ENCODE results near the gene MPHOSPH10. TPM values are rescaled to one million over a fixed set of nuclear protein-coding genes. Genes with fewer than 3 reads are reported as not detected.
A peak's percentile ranks its signal among the peaks of the same experiment; 100 is the strongest.
"Not testable (repeated sequence)": the region's sequence is repeated elsewhere in the genome, so short reads cannot be mapped to it uniquely, and the experiment has no call there.

The MPHOSPH10 gene
- polyA plus RNA-seq, 1 donor = 29.2 TPM

DNA sequence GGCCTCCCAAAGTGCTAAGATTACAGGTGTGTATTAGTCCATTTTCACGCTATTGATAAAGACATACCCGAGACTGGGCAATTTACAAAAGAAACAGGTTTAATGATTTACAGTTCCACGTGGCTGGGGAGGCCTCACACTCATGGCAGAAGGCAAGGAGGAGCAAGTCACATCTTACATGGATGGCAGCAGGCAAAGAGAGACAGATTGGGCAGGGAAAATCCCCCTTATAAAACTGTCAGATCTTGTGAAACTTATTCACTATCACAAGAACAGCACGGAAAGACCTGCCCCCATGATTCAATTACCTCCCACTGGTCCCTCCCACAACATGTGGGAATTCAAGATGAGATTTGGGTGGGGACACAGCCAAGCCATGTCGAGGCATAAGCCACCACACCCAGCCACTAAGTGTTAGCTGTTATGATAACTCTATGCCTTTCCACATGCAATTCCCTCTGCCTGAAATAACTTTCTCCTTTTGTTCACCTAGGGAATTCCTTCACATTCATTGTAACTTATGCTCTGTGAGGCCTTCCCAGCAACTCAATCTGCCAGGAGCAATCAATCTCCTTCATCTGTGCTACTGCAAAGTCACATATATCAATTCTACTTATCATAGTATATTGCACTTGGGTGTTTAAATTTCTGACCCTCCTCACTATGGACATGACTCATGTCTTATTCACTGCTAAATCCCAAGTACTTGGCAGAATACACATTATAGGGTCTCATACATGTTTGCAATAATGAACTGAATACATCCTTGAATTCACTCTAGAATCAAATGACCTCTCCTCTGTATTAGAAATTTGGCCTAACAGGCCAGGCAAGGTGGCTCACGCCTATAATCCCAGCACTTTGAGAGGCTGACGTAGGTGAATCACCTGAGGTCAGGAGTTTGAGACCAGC is 7.8 kb upstream of the MPHOSPH10 start:
- no peak for DNase-seq (ENCODE audit: low read depth)

DNA sequence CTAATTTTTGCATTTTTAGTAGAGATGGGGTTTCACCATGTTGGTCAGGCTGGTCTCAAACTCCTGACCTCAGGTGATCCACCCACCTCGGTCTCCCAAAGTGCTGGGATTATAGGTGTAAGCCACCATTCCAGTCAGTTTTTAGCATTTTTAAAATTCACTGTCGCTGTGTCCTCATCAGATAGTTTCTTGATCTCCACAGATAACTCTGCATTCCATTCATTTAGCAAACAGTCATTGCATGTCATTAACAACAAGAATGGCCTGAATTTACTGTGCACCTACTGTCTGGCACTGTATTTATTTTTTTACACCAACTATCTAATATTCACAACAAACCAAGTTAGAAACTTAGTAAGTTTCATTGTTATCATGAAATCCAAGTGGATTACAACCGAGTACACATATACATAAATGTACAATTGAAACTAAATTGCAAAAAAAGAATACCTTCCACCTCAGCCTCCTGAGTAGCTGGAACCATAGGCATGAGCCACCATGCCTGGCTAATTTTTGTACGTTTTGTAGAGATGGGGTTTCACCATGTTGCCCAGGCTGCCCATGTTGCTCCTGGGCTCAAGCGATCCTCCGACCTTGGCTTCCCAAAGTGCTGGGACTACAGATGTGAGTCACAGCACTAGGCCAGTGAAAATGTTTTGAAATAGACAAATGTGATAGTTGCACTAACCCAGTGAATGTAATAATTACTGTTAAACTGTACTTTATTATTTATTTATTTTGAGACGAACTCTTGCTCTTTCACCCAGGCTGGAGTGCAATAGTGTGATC is 4.7 kb upstream of the MPHOSPH10 start:
- DNase-seq (ENCODE audit: low read depth) = no peak

DNA sequence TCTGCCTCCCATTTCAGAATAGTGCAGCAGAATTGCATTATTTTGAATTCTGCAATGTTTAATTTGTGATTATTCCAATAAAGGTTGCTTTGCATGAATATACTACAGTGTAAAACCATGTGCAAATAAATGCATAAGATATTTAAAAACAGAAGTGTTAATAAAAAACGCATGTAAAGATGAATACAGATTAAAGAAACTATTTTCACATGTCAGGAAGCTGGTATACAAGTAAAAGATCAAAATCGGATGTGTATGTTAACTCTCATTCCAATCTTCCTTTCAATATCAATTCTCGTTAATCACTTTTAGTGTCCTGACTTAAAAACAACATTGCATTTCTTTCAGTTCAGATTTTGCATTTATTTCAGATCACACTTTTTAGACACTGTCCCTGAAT is 3.5 kb upstream of the MPHOSPH10 start:
- no peak for DNase-seq (ENCODE audit: low read depth)

DNA sequence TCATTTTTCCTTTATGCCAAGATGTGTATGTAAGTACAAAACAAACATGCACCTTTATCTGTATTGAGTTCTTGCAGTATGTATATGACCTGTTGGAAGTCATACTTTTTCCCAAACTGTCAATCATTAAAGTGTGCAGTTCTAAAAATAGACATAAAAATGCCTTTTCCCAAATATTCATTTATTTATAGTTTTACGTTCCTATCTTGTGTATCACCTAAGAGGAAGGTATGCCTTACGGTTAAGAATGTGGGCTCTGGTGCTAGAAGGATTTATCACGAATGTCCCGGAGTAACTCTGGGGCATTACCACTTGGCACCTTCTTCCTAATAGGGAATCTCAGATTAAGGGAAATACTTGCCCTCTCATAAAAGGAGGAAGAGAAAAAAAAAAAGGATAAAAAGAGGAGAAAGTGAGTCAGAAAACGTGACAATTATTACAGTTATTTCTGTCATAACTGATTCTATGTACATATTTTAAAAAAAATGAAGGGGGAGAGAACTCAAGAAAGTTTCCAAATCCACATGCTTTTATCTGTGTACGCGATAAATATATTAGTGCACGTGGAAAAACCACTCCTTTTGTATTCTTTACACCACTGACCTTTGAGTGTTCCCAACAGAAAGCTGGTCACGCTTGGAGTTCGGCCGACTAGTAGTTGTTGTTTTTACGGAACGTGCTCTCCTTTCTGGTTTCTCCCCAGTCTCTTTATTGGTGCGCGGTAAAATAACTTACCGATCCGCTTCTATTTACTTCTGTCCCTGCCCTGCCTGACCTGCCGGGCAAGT is 1.1 kb upstream of the MPHOSPH10 start:
- no peak for DNase-seq (ENCODE audit: low read depth)

DNA sequence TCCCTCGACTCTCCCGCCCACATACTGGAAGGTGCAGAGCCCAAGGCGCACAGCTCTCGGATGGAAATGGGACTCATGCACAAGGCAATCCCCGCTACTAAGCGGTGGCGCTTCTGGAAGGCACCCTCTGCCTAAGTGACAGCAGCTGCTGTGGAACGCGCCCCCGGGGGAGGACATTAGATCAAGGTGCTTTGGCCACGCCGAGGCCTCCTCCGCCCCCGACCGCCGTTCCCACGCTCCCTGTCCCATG is 607 bp upstream of the MPHOSPH10 start:
- DNase-seq (ENCODE audit: low read depth) = no peak

DNA sequence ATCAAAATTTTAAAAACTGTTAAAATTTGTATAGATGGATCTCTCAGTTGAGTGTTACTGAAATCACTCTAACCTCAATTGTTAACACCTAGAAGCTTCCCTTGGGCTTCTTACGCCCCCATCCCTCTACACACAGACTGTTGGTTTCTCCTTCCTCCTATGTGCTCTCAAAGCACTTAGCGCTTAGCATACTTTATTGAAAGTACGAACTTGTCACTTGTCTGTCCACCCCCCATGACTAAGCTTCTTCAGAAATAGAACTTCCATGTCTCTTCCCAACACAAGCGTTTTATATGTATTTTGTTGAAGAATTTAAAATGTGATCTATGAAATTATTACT is 441 bp downstream of the MPHOSPH10 start:
- no peak for DNase-seq (ENCODE audit: low read depth)

DNA sequence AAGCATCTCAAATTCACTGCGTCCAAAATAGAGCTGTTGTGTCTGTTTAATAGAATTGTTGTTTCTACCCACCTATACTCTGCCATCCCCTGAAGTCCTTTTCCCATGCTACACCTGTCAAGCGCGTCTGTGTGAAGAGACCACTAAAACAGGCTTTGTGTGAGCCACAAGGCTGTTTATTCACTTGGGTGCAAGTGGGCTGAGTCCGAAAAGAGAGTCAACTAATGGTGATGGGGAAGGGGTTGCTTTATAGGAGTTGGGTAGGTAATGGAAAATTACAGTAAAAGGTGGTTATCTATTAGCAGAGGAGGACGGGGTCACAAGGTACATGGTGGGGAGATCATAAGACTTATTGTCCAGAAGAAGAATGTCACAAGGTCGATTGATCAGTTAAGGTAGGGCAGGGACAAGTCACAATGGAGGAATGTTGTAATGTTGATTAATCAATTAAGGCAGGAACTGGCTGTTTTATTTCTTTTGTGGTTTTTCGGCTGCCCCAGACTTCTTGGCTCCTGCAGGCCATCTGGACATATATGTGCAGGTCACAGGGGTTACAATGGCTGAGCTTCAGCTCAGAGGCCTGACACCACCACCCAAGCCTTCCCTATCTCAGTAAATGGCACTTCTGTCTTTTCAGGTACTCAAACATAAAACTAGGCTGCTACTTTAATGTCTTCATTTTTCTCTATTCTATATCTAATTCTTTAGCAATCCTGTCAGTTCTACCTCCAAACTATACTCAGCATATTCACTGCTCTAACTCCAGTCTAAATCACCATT is 1.1 kb downstream of the MPHOSPH10 start:
- not testable (repeated sequence) for DNase-seq (ENCODE audit: low read depth)

DNA sequence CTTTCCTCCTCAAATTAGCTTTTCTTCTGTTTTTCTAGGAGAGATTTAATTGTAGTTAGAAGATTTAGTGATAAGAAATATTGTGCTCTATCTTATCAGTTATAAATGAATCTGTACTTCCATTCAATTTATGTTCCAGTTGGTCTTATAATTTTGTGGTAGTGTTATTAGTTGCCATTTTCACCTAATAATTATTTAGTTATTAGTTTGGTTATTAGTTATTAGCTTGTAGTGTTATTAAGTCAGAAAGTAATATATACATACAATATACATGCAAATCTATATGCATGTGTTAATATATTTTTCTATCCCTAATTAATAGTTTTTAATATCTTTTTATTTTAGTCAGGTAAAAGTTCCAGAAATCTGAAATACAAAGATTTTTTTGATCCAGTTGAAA is 3.2 kb downstream of the MPHOSPH10 start:
- no peak for DNase-seq (ENCODE audit: low read depth)

DNA sequence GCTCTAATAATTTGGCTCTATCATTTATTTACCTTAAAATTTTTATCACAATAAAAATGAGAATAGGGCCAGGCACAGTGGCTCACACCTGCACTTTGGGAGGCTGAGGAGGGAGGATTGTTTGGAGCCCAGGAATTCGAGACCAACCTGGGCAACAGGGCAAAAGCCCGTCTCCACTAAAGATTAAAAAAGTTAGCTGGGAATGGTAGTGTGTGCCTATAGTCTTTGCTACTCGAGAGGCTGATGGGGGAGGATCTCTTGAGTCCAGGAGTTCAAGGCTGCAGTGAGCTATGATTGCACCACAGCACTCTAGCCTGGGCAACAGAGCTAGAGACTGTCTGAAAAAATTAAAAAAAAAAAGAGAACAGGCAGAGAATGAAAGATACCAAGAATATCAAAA is 5.7 kb downstream of the MPHOSPH10 start:
- no peak for DNase-seq (ENCODE audit: low read depth)

DNA sequence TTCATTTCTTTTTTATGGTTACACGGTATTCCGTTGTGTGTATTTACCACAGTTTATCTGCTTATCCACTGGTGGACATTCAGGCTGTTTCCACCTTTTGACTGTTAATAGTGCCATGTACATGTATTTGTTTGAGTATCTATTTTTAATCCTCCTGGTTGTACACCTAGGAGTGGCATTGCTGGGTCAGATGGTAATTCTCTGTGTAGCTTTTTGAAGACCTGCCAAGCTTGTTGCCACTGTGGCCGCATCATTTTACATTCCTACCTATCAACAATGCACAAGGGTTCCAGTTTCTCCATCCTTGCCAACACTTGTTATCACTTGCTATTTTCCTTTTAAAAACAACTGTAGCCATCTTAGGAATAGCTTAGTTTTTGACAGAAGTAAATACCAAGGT is 13.3 kb downstream of the MPHOSPH10 start:
- no peak for DNase-seq (ENCODE audit: low read depth)

DNA sequence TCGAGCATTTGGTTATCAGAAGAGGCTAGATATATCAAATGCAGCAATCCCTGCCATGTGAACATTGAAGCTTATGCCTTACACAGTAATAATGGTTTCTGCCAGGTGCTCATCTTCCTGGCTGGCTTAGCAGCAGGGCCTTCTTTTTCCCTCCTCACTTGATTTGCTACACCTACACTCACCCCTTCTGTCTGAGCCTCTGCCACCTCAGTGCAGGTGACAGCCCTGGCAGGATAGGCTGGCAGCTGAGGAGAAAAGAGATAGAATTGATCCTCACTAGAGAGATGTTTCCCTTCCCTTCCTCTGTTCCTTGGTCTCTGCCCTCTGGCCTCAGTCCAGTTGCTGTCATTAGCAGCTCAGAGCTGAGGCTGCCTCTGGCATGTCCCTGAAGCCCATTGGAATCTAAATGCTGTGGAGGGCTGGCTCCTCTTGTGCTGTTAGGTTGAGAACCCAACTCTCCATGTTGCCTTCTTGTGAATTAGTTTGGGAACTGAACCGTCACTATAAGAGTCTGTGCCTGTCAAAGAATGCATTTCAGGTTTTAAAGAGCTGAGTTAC is 18.2 kb downstream of the MPHOSPH10 start:
- no peak for DNase-seq (ENCODE audit: low read depth)

DNA sequence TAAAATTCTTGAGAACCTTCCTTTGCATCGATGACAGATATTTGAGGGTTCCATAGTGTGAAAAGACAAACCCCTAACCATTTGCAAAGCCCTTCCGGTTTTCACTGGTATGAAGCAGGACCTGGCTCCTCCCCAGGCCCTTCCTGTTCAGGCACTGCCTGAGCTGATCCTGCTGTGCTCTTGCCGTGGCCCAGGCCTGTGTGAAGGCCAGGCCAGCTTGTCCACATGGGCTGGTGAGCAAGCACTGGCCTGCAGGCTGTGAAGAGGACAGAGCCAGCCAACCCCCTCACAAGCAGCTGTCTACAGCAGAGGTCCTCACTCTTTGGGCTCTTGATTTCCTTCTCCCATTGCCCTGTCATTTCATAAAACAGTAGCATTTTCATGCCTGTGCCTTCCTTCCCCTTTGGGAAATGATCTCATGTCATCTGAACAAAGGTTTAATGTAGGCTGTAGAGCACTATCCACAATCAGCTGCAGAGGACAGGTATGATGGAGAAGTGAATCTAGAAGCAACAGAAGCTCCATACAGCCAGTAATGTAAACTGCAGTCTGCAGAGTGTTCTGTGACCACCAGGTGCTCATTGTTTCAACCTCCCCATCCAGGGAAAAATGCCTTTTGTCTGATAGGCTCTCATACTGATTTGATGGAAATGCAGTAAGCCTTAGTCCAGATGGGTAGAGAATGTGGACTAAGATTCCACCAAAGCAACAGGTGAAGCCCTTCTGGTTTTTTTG is 19.8 kb downstream of the MPHOSPH10 start:
- DNase-seq (ENCODE audit: low read depth) = no peak

DNA sequence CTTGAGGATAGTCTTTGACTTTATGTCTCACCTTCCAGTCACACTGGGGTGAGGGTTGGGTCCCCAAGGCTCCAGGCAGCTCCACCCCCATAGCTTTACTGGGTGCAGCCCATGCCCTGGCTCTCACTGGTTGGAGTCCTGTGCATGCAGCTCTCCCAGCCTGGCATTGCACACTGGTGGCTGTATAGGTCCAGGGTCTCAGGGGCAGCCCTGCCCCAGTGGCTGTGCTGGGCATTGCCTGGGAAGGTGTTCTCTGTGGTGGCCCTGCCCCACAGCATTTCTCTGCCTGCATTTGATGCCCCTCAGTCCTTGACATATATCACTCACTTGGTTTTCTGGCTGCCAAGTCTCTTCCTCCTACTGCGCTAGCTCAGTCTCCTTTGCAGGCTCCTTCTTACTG is 21.2 kb downstream of the MPHOSPH10 start:
- DNase-seq (ENCODE audit: low read depth) = no peak

DNA sequence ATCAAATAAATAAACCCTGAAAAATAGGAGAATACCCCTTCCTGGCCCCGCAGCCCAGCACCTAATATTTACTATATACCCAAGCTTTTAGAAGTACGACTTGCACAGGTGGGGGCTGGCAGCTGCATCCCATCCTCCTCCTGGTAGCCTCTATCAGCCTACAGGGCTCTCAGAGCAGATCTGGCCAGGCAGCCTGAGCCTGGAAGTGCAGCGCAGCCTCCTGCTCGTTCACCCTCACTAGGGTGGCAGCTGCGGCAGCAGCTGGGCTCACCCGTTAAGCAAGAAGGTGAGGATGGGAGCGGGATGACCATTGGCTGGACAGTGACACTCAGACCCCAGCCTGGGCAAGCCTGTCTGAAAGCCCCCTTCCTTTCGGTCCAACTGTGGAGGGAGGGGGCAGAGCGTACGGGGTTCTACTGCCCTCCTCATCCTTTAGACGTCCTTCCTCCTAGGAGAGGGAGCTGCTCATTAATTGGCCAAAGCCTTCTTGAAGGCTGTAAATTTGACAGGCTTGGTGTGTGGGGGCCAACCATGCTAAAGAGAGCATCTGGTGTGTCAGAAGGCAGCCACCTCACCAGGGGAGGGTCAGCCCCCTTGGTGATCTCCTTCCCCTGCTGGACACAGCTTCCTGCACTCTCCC is 23.3 kb downstream of the MPHOSPH10 start:
- no peak for DNase-seq (ENCODE audit: low read depth)

DNA sequence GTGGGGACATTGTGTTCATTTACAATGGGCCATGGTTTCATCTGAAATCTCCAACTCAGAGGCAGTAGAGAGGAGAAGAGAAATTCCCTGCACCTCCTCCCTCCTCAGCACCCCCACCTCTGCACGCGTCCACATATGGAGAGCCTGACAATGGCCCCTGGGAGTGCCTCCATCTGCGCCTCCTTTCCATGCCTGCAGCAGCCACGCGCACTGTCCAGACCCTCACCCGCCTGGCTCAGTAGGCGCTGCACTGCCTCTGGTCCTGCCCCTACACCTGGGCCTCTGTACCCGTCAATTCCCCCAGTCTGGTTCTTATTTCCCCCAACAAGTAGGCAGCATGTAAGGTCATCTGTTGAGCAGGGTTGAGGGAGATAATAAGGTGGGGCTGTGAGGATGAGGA is 23.8 kb downstream of the MPHOSPH10 start:
- no peak for DNase-seq (ENCODE audit: low read depth)

DNA sequence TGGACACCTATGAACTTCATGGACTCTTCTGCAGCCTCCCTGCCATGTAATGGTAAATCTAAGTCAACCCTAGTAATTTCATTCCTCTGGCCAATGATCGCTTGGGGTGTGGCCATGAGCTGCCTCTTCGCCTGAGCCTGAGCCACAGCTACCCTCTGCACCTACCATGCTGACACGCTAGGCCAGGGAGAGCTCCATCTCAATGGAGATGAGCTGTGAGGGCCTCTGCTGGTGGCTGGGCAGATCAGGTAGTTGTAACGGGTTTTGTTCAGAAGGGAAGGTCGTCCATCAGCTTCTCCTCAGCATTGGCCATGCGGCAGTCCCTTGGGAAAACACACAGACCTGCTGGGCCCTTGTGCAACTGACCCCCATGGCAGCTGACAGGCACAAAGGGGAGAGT is 24.4 kb downstream of the MPHOSPH10 start:
- DNase-seq (ENCODE audit: low read depth) = no peak

DNA sequence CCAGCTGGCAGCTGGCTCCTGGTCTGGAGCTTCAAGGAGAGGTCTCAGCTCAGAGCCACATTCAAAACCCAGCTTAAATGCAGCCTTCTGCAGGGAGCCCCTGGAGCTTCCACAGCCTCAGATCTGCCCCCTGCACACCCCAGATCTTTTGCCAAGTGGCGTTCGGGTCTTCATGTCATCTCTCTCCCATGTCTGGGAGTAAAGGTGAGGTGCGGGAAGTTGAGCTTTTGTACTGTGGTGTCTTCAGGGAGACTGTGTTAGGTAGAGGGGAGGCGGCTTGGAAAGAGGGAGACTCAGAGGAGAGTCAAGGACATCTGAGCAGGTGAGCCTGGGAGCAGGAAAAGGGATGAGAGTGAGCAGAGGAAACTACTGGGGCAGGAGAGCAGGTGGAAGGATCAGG is 25.4 kb downstream of the MPHOSPH10 start:
- DNase-seq (ENCODE audit: low read depth) = no peak

DNA sequence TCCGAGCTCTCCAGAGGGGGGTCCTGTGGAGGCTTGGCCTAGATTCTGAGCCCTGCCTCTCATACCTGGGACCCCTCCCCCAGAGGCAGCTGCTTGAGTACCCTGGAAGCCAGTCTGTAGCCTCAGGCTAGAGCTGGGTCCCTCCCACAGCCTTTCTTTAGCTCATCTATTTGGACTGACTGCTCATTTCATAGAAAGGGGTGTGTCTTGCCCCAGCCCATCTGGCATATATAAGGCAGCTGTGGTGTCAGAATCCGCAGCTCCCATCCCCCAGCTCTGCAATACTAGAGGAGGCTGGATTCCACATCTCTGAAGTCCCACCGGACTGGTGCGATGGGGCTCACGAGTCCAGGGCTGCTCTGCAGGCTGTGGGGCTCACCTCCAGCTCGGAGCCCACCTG is 26.1 kb downstream of the MPHOSPH10 start:
- peak; percentile 24 for DNase-seq (ENCODE audit: low read depth)

DNA sequence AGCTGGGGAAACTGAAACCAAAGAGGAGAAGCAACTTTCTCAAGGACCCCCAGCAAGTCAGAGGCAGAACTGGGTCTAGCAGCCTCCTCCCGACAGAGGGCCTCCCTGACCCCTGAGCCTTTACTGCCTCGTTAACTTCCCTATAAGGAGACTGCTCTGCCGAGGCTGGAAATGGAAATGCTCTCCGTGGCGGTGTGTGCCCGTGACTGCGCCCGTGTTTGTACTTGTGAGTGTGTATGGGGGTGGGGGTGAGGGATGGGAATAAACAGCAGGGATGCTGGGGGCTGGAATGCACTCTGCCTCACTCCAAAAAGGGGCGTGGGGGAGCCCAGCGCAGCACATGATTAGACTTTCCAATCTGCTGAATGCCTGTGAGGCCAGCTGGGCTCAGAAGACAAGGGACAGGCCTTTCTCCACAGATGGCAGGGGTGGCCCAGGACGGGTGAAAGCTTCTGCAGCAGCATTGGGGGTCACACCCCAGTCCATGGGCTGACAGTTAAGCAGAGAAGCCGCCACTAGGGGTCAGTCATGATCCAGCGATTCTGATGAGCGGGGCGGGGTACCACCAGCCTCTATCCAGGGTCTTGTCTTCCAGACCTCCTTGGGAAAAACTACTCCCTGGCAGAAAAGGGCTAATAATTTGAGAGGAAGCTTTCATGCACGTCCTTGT is 26.8 kb downstream of the MPHOSPH10 start:
- DNase-seq (ENCODE audit: low read depth) = peak; percentile 19

DNA sequence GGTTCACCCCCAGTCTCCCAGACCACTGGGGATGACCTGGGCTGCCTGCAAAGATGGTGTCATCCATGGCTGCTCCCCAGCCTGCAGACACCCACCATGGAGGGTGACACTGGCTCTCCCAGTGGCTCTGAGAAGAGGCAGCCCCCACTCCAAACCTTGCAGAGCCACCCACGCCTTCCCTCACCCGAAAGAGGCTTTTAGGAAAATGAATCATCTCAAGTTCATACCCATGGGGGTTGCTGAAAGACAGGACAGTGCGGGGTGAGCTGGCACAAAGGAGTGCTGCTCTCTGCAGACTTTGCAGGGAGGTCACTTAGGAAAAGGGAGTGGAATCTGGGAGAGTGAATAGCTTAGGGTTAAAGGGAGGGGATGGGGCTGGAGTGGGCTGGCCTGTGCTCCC is 36.4 kb downstream of the MPHOSPH10 start:
- no peak for DNase-seq (ENCODE audit: low read depth)

All from forelimb muscle (tissue), 1 donor.